Heart left ventricle (tissue), 16 donors: ENCODE measurements around the gene RWDD2A. TPM values are rescaled to one million over a fixed set of nuclear protein-coding genes. Genes with fewer than 3 reads are reported as not detected.

Experiments used
- ATAC-seq, 4 donors: fragments of 200-7000 bp; cut with Tn5 transposase; one replicate each; pipeline ENCODE4 v1.9.1; 2020 to 2022; ENCODE audit warnings: moderate library complexity in 4 of 4, mild to moderate bottlenecking in 3 of 4, moderate number of reproducible peaks in 1 of 4
- DNase-seq, 5 donors: peaks; one replicate each; pipeline ENCODE4 v3.0.0-alpha.2; 2020
- H3K27ac ChIP-seq, 12 donors: fragments of 200-600 bp; sonication (generic) in 4 of 12; one replicate each; pipeline versions ENCODE4 v1.5.0 to v1.8.0; 2016 to 2022; ENCODE audit warnings: mild to moderate bottlenecking in 2 of 12
- H3K27me3 ChIP-seq, 9 donors: fragments of 200-600 bp; sonication (generic) in 2 of 9; one replicate each; pipeline versions ENCODE4 v1.5.1 to v1.8.0; 2016 to 2022; ENCODE audit warnings: mild to moderate bottlenecking in 3 of 9
- H3K36me3 ChIP-seq, 9 donors: fragments of 200-600 bp; sonication (generic) in 2 of 9; one replicate each; pipeline versions ENCODE4 v1.5.0 to v1.8.0; 2018 to 2022; ENCODE audit warnings: mild to moderate bottlenecking in 2 of 9
- H3K4me1 ChIP-seq, 12 donors: fragments of 200-600 bp; sonication (generic) in 4 of 12; one replicate each; pipeline versions ENCODE4 v1.5.0 to v1.8.0; 2016 to 2022; ENCODE audit warnings: mild to moderate bottlenecking in 3 of 12
- H3K4me3 ChIP-seq, 12 donors: fragments of 200-600 bp; sonication (generic) in 4 of 12; one replicate each; pipeline versions ENCODE4 v1.5.0 to v1.8.0; 2017 to 2022; ENCODE audit warnings: mild to moderate bottlenecking in 9 of 12, moderate library complexity in 4 of 12
- H3K9me3 ChIP-seq, 12 donors: fragments of 200-600 bp; sonication (generic) in 4 of 12; one replicate each; pipeline versions ENCODE4 v1.5.0 to v1.8.0; 2016 to 2022; ENCODE audit warnings: mild to moderate bottlenecking in 1 of 12
- CTCF ChIP-seq, 12 donors: fragments of 200-600 bp; sonication (generic) in 4 of 12; IDR thresholded peaks; one replicate each; pipeline versions ENCODE4 v1.5.0 to v1.8.0; 2018 to 2022; ENCODE audit warnings: antibody characterized with exemption in 12 of 12, mild to moderate bottlenecking in 5 of 12
- POLR2A ChIP-seq, 2 donors: fragments of 450-650 bp; IDR thresholded peaks; one replicate each; pipeline ENCODE4 v1.6.1; 2017; ENCODE audit warnings: antibody characterized with exemption in 2 of 2, mild to moderate bottlenecking in 2 of 2, moderate library complexity in 2 of 2
- WGBS, 4 donors: extraction: QIAGEN DNeasy Blood & Tissue Kit in 2 of 4; methylation state at CpG; one replicate each; pipeline versions ENCODE4 v1.1.5 to v1.1.7; 2013 to 2018; 5-methylcytosine and 5-hydroxymethylcytosine counted together
- intact Hi-C, 10 donors: fragments of 100-400 bp; cut with DNase I; formaldehyde crosslinking; loops; one replicate each; pipeline versions ENCODE4 v1.11.1 to v1.14.2; 2022
- polyA plus RNA-seq, 2 donors: library from polyadenylated mRNA; stranded (reverse); fragments of 200-250 nt; gene quantifications; one replicate each; pipeline ENCODE4 v1.2.3, GENCODE V29; 2013
- total RNA-seq, 9 donors: library from RNA; depleted of rRNA in 2 of 9; stranded (reverse); fragments of >200 nt in 2 of 9; fragmentation: NEBNext Ultra II Directional in 3 of 9; extraction: Animal tissue kit (Norgen Biotek cat#: 25700) in 3 of 9; gene quantifications; one replicate each; pipeline versions ENCODE4 v1.1.0 to v1.2.4, GENCODE V29; 2016 to 2023
- donor health status: ischemic (EF 13 %, LVEDD 7.1; RV severe dilation, severe dysfunction).
- donor health status: healthy with polysubstance abuse.
- donor health status: DM: no; HTN: yes; CAD: no.
- donor health status: DM: no; HTN: no; CAD: no.
- donor health status: ischemic (EF 25% LVEDD 6.9; RV normal size, moderate dysfunction).
- donor health status: ischemic (EF 25% LVEDD 5.7; RV mildly dilated, moderate dysfunction).
- donor health status: healthy.
- donor health status: DM: yes; HTN: yes; CAD: no.
- donor health status: ischemic (EF 35%, LVEDD 5.7; RV mildly dilated, moderate dysfunction).
- donor health status: nonischemic (EF 11% LVEDD 7.7; RV severe dilation, severe dysfunction).
- donor health status: DM: yes; HTN: yes; CAD: no.
- donor health status: PGD.
- donor health status: ischemic (EF 29% LVEDD 5.4; RV normal size, mild dysfunction).
- donor health status: nonischemic (EF 23%, LVEDD 6.1; RV moderate dilation, normal function).

The RWDD2A gene
- total and polyA plus RNA-seq, 11 donors: 1.3 to 4.8 (median 3.2) TPM

- H3K27me3 ChIP-seq: no peaks in the 10 kb centered on the region
- intact Hi-C loops: loop anchor here in 7 of 10 donors (5.0 to 10.0 kb wide), 5 partner anchors 119 to 949 kb away; partner anchors contain the start of genes DOP1A (in 3 of the 7), IBTK (in 3 of the 7), UBE3D (in 3 of the 7) and TPBG (in 2 of the 7)
Measured at GRCh38 chr6:83193747-83194566, 800 bp downstream of the RWDD2A start.

GRCh38 chr6:83198486-83199172, 5.5 kb downstream of the RWDD2A start:
- H3K4me1 ChIP-seq: peaks cover 0 to 13% (median 7%) of the 10 kb centered on the region in 12 donors
- WGBS, 4 donors: 89 to 92% (median 90%) methylated on average over 4 of the region's 4 CpGs
- peaks cover 0 to 25% (median 17%) of the 10 kb centered on the region in 9 donors for H3K36me3 ChIP-seq
- H3K27me3 ChIP-seq: no peaks in the 10 kb centered on the region
- no peak for ATAC-seq
- H3K27ac ChIP-seq: no peak overlapping the region
- no peaks in the 10 kb centered on the region for H3K9me3 ChIP-seq
- intact Hi-C loops: loop anchor here in 6 of 10 donors (10.0 kb wide), 4 partner anchors 124 to 954 kb away; partner anchors contain the start of genes IBTK (in 3 of the 6) and TPBG (in 2 of the 6)
- H3K4me3 ChIP-seq: no peak overlapping the region
- no peak for DNase-seq
- no peak for TF ChIP-seq CTCF (IDR thresholded peaks at IDR 0.05)
- TF ChIP-seq POLR2A (IDR thresholded peaks at IDR 0.05): no peak

More at GRCh38 chr6:83193747-83194566, 800 bp downstream of the RWDD2A start:
- TF ChIP-seq CTCF (IDR thresholded peaks at IDR 0.05): no peak
- TF ChIP-seq POLR2A (IDR thresholded peaks at IDR 0.05): no peak
- 3 to 6% (median 3%) methylated on average over 34 to 44 of the region's 44 CpGs for WGBS, 4 donors
- Histone ChIP-seq H3K27ac (peak overlapping the region; percentile 9 to 90 (median 73)), H3K36me3 (peaks cover 0 to 36% (median 24%) of the 10 kb centered on the region in 9 donors), H3K9me3 (no peaks in the 10 kb centered on the region), H3K4me3 (peak overlapping the region; percentile 66 to 99 (median 82)), H3K4me1 (peaks cover 0 to 29% (median 16%) of the 10 kb centered on the region in 12 donors)
- ATAC-seq (peak in 3 of 4 donors; percentile 48 to 71 (median 56)), DNase-seq (peak; percentile 29 to 78 (median 45))

GRCh38 chr6:83199173-83199862, 6.2 kb downstream of the RWDD2A start:
- no peak overlapping the region for H3K4me3 ChIP-seq
- DNase-seq (no peak), ATAC-seq (no peak)
- H3K27ac ChIP-seq: no peak overlapping the region
- intact Hi-C loops: loop anchor here in 6 of 10 donors (10.0 kb wide), 4 partner anchors 125 to 955 kb away; partner anchors contain the start of genes IBTK (in 3 of the 6) and TPBG (in 2 of the 6)
- no peaks in the 10 kb centered on the region for H3K9me3 ChIP-seq
- 89 to 95% (median 92%) methylated on average over 5 of the region's 5 CpGs for WGBS, 4 donors
- TF ChIP-seq POLR2A (IDR thresholded peaks at IDR 0.05): no peak
- TF ChIP-seq CTCF (IDR thresholded peaks at IDR 0.05): no peak
- H3K27me3 ChIP-seq: no peaks in the 10 kb centered on the region
- H3K36me3 ChIP-seq: peaks cover 0 to 25% (median 17%) of the 10 kb centered on the region in 9 donors
- H3K4me1 ChIP-seq: peaks cover 0 to 8% (median 3%) of the 10 kb centered on the region in 12 donors
